Stimulated activated CD8-positive, alpha-beta memory T cell treated with anti-CD3 and anti-CD28 coated beads, Interleukin-15, amount 100 ng/mL, for 48 hours (primary cell): ENCODE measurements around the gene TSPAN15.

ENCODE experiments used
- DNase-seq, 2 donors: peaks; one replicate each; pipeline ENCODE4 v3.0.0-alpha.2; 2020; ENCODE audit warnings: low read depth in 2 of 2

TSPAN15 gene

DNA sequence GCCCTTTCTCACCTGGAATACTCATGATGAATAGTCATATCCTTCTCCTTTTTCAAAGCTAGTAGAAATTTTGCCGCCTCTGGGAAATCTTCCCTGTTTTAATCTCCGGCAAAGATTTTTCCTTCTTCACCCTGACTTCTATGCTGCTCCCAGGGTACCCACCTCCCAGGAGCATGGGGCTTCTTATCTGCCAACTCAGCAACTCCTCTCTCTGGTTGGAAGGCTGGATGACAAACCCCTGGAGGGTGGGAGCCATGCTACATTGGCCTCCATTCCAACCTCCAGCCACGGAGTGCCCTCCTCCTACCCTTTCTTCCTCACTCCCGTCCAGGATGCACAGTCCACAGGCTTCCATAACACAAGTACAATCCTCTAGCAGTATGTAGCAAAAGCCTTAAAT, 102.1 kb downstream of the TSPAN15 start:
- DNase-seq: no peak

DNA sequence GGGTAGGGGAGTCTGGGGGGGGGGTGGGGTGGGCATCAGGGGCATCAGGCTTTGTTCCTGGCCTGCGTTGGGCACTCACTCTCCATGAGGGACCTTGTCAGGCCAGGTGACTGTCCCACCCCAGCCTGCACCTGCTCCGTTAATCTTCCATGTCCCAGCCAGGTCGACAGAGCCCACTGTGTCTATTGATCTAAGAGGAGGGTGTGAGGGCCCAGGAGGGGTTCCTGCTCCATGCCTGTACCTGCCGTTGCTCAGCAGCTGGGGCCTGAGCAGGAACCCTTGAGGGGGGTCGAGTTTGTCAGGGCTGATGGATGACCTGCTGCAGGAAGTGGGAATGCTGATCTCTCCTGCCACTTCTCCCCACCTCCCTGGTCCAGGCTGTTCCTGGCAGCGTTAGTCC, 103.3 kb downstream of the TSPAN15 start:
- no peak for DNase-seq
